Activated CD4-positive, alpha-beta T cell treated with anti-CD3 and anti-CD28 coated beads, Interleukin-2, amount 10 ng/mL, durations not matched to agents 24 days and 14 days (primary cell): ENCODE data around the gene PYROXD2. TPM values are rescaled to one million over a fixed set of nuclear protein-coding genes. Genes with fewer than 3 reads are reported as not detected.

Source experiments
- DNase-seq: peaks from one replicate; pipeline ENCODE4 v3.0.0; 2022
- H3K27ac Mint-ChIP-seq: one replicate; pipeline ENCODE4 v1.8.0; 2022; ENCODE audit warnings: mild to moderate bottlenecking, mixed read lengths
- H3K27me3 Mint-ChIP-seq: one replicate; pipeline ENCODE4 v1.8.0; 2022; ENCODE audit warnings: mixed read lengths
- H3K36me3 Mint-ChIP-seq: one replicate; pipeline ENCODE4 v1.8.0; 2022; ENCODE audit warnings: low read depth, mild to moderate bottlenecking, mixed read lengths
- H3K4me1 Mint-ChIP-seq: one replicate; pipeline ENCODE4 v1.8.0; 2021; ENCODE audit warnings: mixed read lengths
- H3K4me3 Mint-ChIP-seq: one replicate; pipeline ENCODE4 v1.8.0; 2022; ENCODE audit warnings: mild to moderate bottlenecking, moderate library complexity, mixed read lengths
- H3K9me3 Mint-ChIP-seq: one replicate; pipeline ENCODE4 v1.8.0; 2021; ENCODE audit warnings: mixed read lengths
- intact Hi-C: fragments of 100-400 bp; cut with micrococcal nuclease; formaldehyde crosslinking; loops from one replicate; pipeline ENCODE4 v1.15.1; 2023
- total RNA-seq: library from RNA; stranded (reverse); gene quantifications from 2 replicates; pipeline ENCODE4 v1.2.3, GENCODE V29; 2022

The PYROXD2 gene
- 2.3 and 4.3 TPM in 2 replicates for total RNA-seq

GRCh38 chr10:98414932-98415730 is at the start of gene PYROXD2:
Gene PYROXD2, minus strand, starts transcription at chr10:98415182. Its CDS starts 47 bp downstream, at chr10:98415135.
- Mint-ChIP-seq H3K36me3 (peaks cover 12% of the 10 kb centered on the region), H3K27ac (peak within 1 kb of the TSS; percentile 91), H3K9me3 (no peaks in the 10 kb centered on the region), H3K4me1 (peaks cover 10% of the 10 kb centered on the region), H3K4me3 (peak within 1 kb of the TSS; percentile 88), H3K27me3 (no peaks in the 10 kb centered on the region)
- intact Hi-C loops: no loop called here
- peak; percentile 80 for DNase-seq

DNA sequence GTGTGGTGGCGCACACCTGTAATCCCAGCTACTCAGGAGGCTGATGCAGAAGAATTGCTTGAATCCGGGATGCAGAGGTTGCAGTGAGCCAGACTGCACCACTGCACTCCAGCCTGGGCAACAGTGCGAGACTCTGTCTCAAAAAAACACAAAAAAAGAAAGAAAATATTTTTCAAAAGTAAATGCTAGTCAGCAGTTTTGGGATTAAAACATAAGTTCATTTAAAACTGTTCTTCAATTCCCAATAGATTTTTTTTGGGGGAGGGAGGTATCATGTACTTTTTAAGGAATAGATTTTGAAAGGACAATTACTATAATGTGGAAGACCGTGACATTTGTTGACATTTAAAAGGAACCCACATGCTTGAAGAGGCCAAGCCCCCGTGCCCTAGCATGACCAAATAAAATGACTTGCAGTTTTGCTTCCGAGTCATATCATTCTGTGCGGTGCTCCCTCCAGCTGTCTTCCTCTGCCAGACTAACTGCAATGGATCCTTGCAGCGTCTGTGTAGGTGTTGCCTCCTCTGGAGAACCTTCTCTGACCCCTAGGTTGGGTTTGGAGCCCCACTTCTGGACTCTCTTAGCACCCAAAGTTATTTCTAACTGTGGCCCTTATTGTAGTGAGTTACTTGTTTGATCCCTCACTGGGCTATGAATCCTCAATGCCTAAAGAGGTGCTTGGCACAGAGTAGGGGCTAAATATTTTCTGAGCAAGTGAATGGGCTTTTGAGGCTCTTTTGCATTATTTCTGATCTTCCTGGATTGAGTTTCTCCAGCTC is 49.2 kb upstream of the PYROXD2 start:
- no peaks in the 10 kb centered on the region for H3K9me3 Mint-ChIP-seq
- H3K27me3 Mint-ChIP-seq: peaks cover 21% of the 10 kb centered on the region
- no peak overlapping the region for H3K27ac Mint-ChIP-seq
- H3K4me1 Mint-ChIP-seq: peaks cover 10% of the 10 kb centered on the region
- H3K36me3 Mint-ChIP-seq: no peaks in the 10 kb centered on the region
- no peak for DNase-seq
- H3K4me3 Mint-ChIP-seq: no peak overlapping the region
- intact Hi-C loops: no loop called here

- Mint-ChIP-seq H3K4me1 (peaks cover 8% of the 10 kb centered on the region), H3K4me3 (no peak overlapping the region), H3K36me3 (no peaks in the 10 kb centered on the region), H3K27ac (no peak overlapping the region), H3K27me3 (peaks cover 15% of the 10 kb centered on the region), H3K9me3 (no peaks in the 10 kb centered on the region)
- DNase-seq: no peak
- intact Hi-C loops: no loop called here
Observed at GRCh38 chr10:98463016-98463415, 48.0 kb upstream of the PYROXD2 start.

- no peak for DNase-seq
- Mint-ChIP-seq H3K4me3 (no peak overlapping the region), H3K27me3 (peaks cover 22% of the 10 kb centered on the region)
Observed at GRCh38 chr10:98461500-98461842, 46.5 kb upstream of the PYROXD2 start.

GRCh38 chr10:98460837-98461499 is 46.0 kb upstream of the PYROXD2 start:
- intact Hi-C loops: no loop called here
- H3K9me3 Mint-ChIP-seq: no peaks in the 10 kb centered on the region
- H3K27me3 Mint-ChIP-seq: peaks cover 19% of the 10 kb centered on the region
- H3K36me3 Mint-ChIP-seq: no peaks in the 10 kb centered on the region
- DNase-seq: no peak
- H3K4me1 Mint-ChIP-seq: peaks cover 2% of the 10 kb centered on the region
- no peak overlapping the region for H3K27ac Mint-ChIP-seq
- H3K4me3 Mint-ChIP-seq: no peak overlapping the region

More at GRCh38 chr10:98461500-98461842, 46.5 kb upstream of the PYROXD2 start:
- intact Hi-C loops: no loop called here
- H3K4me1 Mint-ChIP-seq: peaks cover 2% of the 10 kb centered on the region
- H3K36me3 Mint-ChIP-seq: no peaks in the 10 kb centered on the region
- H3K27ac Mint-ChIP-seq: no peak overlapping the region
- H3K9me3 Mint-ChIP-seq: no peaks in the 10 kb centered on the region

DNA sequence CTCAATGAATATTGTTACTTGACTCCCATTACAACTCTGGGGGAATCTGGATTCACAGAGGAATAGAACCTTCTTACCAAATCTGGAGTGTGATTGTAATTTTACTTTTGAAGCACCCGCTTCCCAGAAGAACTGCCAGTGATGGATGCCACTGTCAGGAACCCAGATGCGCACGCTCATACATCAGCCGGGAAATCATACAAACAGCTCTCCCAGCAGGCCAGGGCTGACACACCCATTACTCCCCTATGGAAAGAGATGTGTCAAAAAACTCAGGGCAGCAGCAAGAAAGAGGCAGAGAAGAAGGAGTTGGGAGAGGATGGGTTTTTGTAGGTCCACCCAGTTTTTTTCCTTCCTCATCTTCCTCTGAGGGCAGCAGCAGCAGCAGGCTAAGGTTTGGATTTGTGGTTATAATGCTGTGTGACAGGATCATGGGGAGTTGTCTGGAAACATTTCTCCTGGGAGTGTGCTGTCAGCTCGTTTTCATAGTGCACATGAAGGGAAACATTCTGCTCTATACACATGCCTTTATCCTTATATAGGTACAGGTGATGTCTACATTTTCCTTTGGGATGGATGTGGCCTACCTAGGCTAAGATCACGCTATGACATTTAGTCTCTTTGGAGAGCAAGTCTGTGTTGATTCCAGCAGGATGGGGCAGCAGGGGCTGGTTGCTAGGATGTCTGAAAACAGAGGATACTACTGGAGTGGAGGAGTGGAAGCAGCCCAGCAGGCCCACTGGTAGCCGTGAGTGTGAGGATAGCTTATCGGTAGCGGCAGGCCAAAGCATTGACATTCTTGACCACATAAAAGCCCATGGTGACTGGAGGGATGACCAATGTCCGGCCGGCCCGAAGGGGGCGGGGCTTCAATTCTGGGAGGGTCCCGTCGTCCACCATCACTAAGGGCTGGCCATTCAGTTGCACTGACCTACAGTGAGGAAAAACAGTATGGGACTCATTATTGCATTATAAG is 44.1 kb upstream of the PYROXD2 start:
- Mint-ChIP-seq H3K4me3 (no peak overlapping the region), H3K27me3 (peaks cover 14% of the 10 kb centered on the region), H3K4me1 (no peaks in the 10 kb centered on the region), H3K36me3 (no peaks in the 10 kb centered on the region), H3K27ac (no peak overlapping the region), H3K9me3 (no peaks in the 10 kb centered on the region)
- intact Hi-C loops: no loop called here
- DNase-seq: no peak

DNA sequence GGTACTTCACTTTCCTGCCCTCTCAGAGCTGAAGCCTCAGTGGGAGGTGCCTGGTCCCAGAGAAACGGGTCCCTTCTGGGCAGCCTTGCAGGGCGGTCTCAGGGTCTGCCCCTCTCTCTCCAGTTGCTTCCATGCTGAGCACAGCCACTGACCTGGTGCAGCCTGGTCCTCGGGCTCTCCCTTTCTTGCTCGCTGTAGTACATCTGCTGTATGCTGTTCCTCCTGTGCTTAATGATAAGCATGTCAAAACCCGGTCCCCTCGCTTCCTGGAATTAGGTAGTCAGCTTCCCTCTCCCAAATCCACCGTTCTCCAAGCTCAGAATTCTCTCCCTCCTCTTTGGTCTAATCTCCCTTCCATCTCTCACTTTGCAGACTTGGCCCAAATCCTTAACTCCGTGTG is 42.7 kb upstream of the PYROXD2 start:
- Mint-ChIP-seq H3K9me3 (no peaks in the 10 kb centered on the region), H3K27me3 (peaks cover 18% of the 10 kb centered on the region), H3K36me3 (no peaks in the 10 kb centered on the region), H3K4me1 (no peaks in the 10 kb centered on the region), H3K4me3 (no peak overlapping the region), H3K27ac (no peak overlapping the region)
- intact Hi-C loops: no loop called here
- no peak for DNase-seq

DNA sequence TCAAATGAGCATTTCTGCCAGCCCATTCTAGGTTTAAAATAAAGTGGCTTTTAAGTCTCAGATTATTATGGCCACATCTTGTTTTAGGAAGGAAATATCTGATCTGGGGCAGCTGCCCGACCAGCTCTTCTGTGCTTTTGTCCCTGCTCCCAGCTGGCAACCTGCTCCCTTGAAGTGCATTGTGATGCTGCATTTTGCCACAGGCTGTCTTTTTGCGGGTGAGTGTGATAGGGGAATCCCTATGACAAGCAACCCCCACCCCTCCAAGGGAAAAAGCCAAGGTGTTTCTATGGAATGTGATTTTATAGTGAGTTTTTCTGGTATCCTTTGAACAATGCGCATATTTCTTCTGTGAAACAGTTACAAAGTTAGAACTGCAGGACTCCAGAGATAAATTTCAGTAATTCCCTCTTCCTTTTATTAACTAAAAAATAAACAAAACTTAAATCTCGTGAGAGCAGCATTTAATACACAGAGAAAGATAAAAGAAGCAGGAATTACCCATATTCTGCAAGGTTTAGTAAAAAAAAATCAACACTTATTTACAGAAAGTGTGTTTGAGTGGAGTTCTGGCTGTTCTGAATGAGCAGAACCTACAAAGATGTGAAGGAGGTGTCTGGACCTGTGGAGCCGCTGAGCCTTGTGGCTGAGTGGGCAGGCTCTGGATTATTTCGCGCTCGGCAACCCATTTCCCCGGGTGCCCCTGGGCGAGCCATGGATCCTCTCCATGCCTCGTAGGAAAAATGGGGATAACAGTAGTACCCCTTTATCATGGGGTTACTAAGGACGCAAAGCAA is 41.9 kb upstream of the PYROXD2 start:
- peaks cover 24% of the 10 kb centered on the region for H3K27me3 Mint-ChIP-seq
- H3K27ac Mint-ChIP-seq: no peak overlapping the region
- H3K4me3 Mint-ChIP-seq: no peak overlapping the region
- no peak for DNase-seq
- no peaks in the 10 kb centered on the region for H3K4me1 Mint-ChIP-seq
- intact Hi-C loops: no loop called here
- no peaks in the 10 kb centered on the region for H3K9me3 Mint-ChIP-seq
- no peaks in the 10 kb centered on the region for H3K36me3 Mint-ChIP-seq

DNA sequence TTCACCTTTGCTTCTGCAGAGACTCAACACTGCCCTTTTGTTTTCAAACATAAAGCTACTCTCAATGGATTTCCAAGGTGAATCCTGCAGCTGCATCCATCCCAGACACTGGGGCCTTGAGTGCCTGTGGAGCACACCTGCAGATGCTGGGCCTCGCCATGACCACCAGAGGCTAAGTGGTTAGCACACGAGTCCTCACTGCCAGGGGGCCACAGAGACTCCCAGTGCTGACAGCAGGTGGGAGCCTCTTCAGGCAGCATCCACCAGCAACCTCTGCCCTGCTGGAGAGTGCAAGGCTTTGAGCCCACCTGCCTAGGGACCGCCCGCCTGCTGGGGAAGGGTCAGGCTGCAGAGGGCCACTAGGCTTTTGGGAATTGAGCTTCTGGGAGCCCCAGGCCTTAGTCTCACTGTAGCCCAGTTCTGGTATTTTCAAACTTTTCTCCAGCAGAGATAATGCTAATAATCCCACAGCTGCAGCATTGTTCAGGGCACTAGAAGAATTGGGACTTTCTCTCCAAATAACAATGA is 41.1 kb upstream of the PYROXD2 start:
- H3K4me1 Mint-ChIP-seq: no peaks in the 10 kb centered on the region
- DNase-seq: no peak
- H3K27me3 Mint-ChIP-seq: peaks cover 27% of the 10 kb centered on the region
- H3K9me3 Mint-ChIP-seq: no peaks in the 10 kb centered on the region
- intact Hi-C loops: no loop called here
- H3K4me3 Mint-ChIP-seq: no peak overlapping the region
- no peaks in the 10 kb centered on the region for H3K36me3 Mint-ChIP-seq
- no peak overlapping the region for H3K27ac Mint-ChIP-seq

GRCh38 chr10:98453729-98454128 is 38.7 kb upstream of the PYROXD2 start:
- no peaks in the 10 kb centered on the region for H3K36me3 Mint-ChIP-seq
- H3K27ac Mint-ChIP-seq: no peak overlapping the region
- H3K4me1 Mint-ChIP-seq: no peaks in the 10 kb centered on the region
- DNase-seq: no peak
- no peaks in the 10 kb centered on the region for H3K9me3 Mint-ChIP-seq
- peaks cover 38% of the 10 kb centered on the region for H3K27me3 Mint-ChIP-seq
- H3K4me3 Mint-ChIP-seq: no peak overlapping the region
- intact Hi-C loops: no loop called here

- Mint-ChIP-seq H3K36me3 (peaks cover 2% of the 10 kb centered on the region), H3K9me3 (no peaks in the 10 kb centered on the region), H3K4me3 (no peak overlapping the region), H3K4me1 (peaks cover 1% of the 10 kb centered on the region), H3K27ac (no peak overlapping the region), H3K27me3 (peaks cover 30% of the 10 kb centered on the region)
- DNase-seq: no peak
- intact Hi-C loops: no loop called here
Observed at GRCh38 chr10:98450618-98451017, 35.6 kb upstream of the PYROXD2 start.

DNA sequence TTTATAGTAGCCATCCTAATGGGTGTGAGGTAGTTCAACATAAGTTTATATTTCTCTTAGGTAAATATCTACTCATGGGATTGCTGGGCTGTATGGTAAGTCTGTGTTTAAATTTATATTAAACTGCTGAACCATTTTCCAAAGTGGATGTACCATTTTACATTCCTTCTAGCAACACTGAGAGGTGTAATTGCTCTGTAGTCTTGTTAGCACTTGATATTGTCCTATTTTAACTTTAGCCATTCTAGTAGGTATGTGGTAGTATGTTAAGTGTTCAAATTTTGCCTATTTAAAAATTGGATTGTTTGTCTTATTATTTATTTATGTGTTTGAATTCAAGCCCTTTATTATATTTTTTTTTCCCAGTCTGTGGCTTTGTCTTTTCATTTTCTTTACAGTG is 34.3 kb upstream of the PYROXD2 start:
- Mint-ChIP-seq H3K4me1 (peaks cover 13% of the 10 kb centered on the region), H3K27me3 (peaks cover 30% of the 10 kb centered on the region), H3K9me3 (no peaks in the 10 kb centered on the region), H3K36me3 (peaks cover 11% of the 10 kb centered on the region), H3K4me3 (no peak overlapping the region), H3K27ac (no peak overlapping the region)
- DNase-seq: no peak
- intact Hi-C loops: no loop called here
